NCI-H774 (cell line): Measurements from ENCODE around the gene HDAC3.
"Not testable (repeated sequence)": the region's sequence is repeated elsewhere in the genome, so short reads cannot be mapped to it uniquely, and the experiment has no call there.

Source experiments
- DNase-seq: peaks from one replicate; lab custom pipeline; 2025; lab: John Stamatoyannopoulos, UW

The HDAC3 gene

GRCh38 chr5:141634720-141635119 is 1.9 kb downstream of the HDAC3 start:
- DNase-seq = no peak

- no peak for DNase-seq
Measured at GRCh38 chr5:141633871-141634561, 2.6 kb downstream of the HDAC3 start.

GRCh38 chr5:141632650-141633049 is 4.0 kb downstream of the HDAC3 start:
- DNase-seq = no peak

- DNase-seq = no peak
Measured at GRCh38 chr5:141630570-141631140, 6.0 kb downstream of the HDAC3 start.

GRCh38 chr5:141628175-141628788 is 8.4 kb downstream of the HDAC3 start:
- no peak for DNase-seq

- no peak for DNase-seq
Measured at GRCh38 chr5:141623611-141624010, 13.0 kb downstream of the HDAC3 start.

GRCh38 chr5:141623186-141623585 is 13.5 kb downstream of the HDAC3 start:
- no peak for DNase-seq

- peak; percentile 96 for DNase-seq
Measured at GRCh38 chr5:141618804-141619554, 17.7 kb downstream of the HDAC3 start, which contains the start of gene DIAPH1. DIAPH1 (minus strand) TSS chr5:141619000; CDS start chr5:141618914, 86 bp downstream.

- peak; percentile 35 for DNase-seq
Measured at GRCh38 chr5:141618030-141618803, 18.4 kb downstream of the HDAC3 start.

GRCh38 chr5:141617682-141618029 is 19.0 kb downstream of the HDAC3 start:
- no peak for DNase-seq

GRCh38 chr5:141617128-141617527 is 19.5 kb downstream of the HDAC3 start:
- no peak for DNase-seq

GRCh38 chr5:141615991-141616720 is 20.5 kb downstream of the HDAC3 start:
- DNase-seq = no peak

GRCh38 chr5:141613344-141613743 is 23.3 kb downstream of the HDAC3 start:
- DNase-seq = no peak

- DNase-seq = no peak
Measured at GRCh38 chr5:141611289-141611688, 25.4 kb downstream of the HDAC3 start.

GRCh38 chr5:141609921-141610320 is 26.7 kb downstream of the HDAC3 start:
- DNase-seq = not testable (repeated sequence)

GRCh38 chr5:141609044-141609443 is 27.6 kb downstream of the HDAC3 start:
- no peak for DNase-seq

- DNase-seq = no peak
Measured at GRCh38 chr5:141608557-141608956, 28.1 kb downstream of the HDAC3 start.

- DNase-seq = no peak
Measured at GRCh38 chr5:141608046-141608445, 28.6 kb downstream of the HDAC3 start.

GRCh38 chr5:141605523-141606277 is 30.9 kb downstream of the HDAC3 start:
- no peak for DNase-seq

- DNase-seq = no peak
Measured at GRCh38 chr5:141603923-141604717, 32.5 kb downstream of the HDAC3 start.
